NB4 (cell line): ENCODE data around the gene DGKB.

Source experiments
- DNase-seq: peaks from one replicate; pipeline ENCODE4 v3.0.0; 2010; ENCODE audit warnings: low read depth
- H3K4me3 ChIP-seq: one replicate; pipeline ENCODE4 v1.5.1; 2011; ENCODE audit warnings: mild to moderate bottlenecking, low read depth, low read length, moderate library complexity
- CTCF ChIP-seq: IDR thresholded peaks from one replicate; pipeline ENCODE4 v1.5.1; 2012; ENCODE audit warnings: low read depth, low read length
- MAX ChIP-seq: IDR thresholded peaks from 2 replicates; pipeline ENCODE4 v1.6.1; 2011; ENCODE audit warnings: low read depth, low read length
- MYC ChIP-seq: IDR thresholded peaks from 2 replicates; pipeline ENCODE4 v1.6.1; 2011; ENCODE audit warnings: low read depth, low read length
- POLR2A ChIP-seq: IDR thresholded peaks from 2 replicates; pipeline ENCODE4 v1.6.1; 2011; ENCODE audit warnings: mild to moderate bottlenecking; ENCODE audit not compliant: insufficient read length; ENCODE audit errors: extremely low read depth

The DGKB gene

GRCh38 chr7:14875941-14876587 lies 26.5 kb downstream of the DGKB start:
- TF ChIP-seq MAX (no peak), POLR2A (no peak), MYC (no peak), CTCF (no peak)
- no peak overlapping the region for H3K4me3 ChIP-seq
- DNase-seq: no peak

- DNase-seq: no peak
- TF ChIP-seq MYC (no peak), MAX (no peak), CTCF (no peak), POLR2A (no peak)
- H3K4me3 ChIP-seq: no peak overlapping the region
Measured at GRCh38 chr7:14871880-14872279, 30.7 kb downstream of the DGKB start.

- H3K4me3 ChIP-seq: no peak overlapping the region
- no peak for TF ChIP-seq MAX
- no peak for TF ChIP-seq MYC
- no peak for TF ChIP-seq CTCF
- no peak for TF ChIP-seq POLR2A
- DNase-seq: no peak
Measured at GRCh38 chr7:14870394-14870793, 32.2 kb downstream of the DGKB start.

GRCh38 chr7:14868937-14869336 lies 33.6 kb downstream of the DGKB start:
- DNase-seq: no peak
- TF ChIP-seq CTCF (no peak), MAX (no peak), POLR2A (no peak), MYC (no peak)
- no peak overlapping the region for H3K4me3 ChIP-seq

- no peak for TF ChIP-seq CTCF
- no peak for TF ChIP-seq POLR2A
- no peak for TF ChIP-seq MYC
- no peak for TF ChIP-seq MAX
- no peak for DNase-seq
- H3K4me3 ChIP-seq: no peak overlapping the region
Measured at GRCh38 chr7:14861456-14861855, 41.1 kb downstream of the DGKB start.

- TF ChIP-seq CTCF (no peak), POLR2A (no peak), MAX (no peak), MYC (no peak)
- no peak for DNase-seq
- no peak overlapping the region for H3K4me3 ChIP-seq
Measured at GRCh38 chr7:14859267-14859666, 43.3 kb downstream of the DGKB start.
